ENCODE measurements around the gene ARMC10.

- no peak for TF ChIP-seq ZNF274 (IDR thresholded peaks at IDR 0.05; ENCODE audit: low read depth, low read length)
- no peak for TF ChIP-seq YY1 (IDR thresholded peaks at IDR 0.05; ENCODE audit: insufficient read depth, insufficient read length)
- TF ChIP-seq SUZ12 (IDR thresholded peaks at IDR 0.05; ENCODE audit: extremely low read depth, insufficient read depth, insufficient read length) = no peak
Measured at GRCh38 chr7:103097041-103097440, 22.1 kb downstream of the ARMC10 start.
